ENCODE results near the gene CTBP1.

The CTBP1 gene

DNA sequence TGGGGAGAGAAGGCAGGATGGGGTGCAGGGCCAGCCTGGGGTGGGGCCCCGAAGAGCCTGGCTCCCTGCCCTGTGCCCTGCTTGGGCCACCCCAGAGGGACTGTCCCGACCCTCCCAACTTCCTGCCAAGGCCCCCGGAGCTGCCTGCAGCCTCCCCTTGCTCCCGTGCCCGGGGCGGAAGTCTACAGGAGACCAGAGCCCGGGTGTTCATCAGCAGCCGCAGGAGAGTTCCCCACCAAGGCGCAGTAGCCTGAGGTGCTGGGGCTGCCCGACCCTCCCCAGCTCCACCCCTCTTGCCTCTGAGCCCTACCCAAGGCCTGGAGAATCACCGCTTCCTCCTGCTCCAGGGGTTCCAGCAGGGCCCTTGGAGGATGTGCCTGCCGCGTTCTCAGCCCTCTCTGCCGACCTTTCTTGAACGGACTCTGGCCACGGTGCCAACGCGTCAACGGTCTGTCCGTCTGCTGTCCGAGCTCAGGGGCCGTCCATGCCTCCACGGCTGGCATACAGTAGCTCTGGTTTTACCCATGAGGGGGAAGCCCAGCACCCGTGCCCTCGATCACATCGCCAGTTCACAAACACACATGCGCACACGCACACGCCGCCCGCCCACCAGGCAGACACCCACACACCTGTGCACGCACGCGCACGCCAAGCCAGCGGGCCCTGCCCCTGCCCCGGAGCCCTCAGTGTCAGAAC lies 40.5 kb downstream of the CTBP1 start:
- no peak for DNase-seq

DNA sequence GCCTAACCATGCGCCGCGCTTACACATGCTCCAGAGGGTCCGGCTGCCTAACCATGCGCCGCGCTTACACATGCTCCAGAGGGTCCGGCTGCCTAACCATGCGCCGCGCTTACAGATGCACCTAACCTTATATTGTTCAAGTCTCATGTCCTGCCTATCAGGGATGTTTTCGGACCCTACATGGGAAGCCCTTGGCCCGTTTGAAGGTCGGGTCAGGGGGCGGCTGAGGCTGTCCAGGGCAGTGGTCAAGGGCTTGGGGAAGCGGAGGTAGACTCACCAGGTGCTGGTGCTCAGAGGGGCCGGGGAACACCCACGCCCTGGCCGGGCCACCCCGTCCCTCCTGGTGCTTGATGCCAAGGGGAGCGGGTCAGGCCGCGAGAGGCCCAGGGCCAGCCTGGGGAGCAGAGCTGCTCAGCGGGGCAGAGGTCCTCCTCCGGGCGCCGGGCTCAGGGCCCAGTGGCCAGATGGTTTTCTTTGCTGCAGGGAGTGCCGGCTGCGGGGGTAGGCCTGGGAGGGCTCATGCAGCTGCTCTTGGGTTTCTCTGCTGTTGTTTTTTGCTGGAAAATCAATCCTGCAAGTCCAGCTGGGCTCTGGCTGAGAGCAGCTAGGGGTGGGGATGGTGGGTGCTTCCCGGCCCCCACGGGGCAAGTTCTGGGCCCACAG lies 41.2 kb downstream of the CTBP1 start:
- peak; percentile 89 for DNase-seq

DNA sequence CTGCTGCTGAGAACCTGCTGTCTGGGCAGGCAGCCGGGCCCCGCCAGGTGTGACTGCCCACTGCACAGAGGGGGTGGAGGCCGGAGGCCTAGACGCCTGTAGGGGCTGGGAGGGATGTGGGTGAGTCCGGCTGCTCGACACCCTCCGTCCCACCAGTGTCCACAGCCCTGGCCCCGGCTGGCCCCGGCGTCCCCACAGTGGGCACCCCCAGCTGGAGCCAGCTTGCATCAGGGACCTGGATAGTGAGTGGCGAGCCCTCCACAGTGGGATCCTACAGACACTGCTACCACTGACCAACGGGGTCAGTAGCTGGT lies 41.8 kb downstream of the CTBP1 start:
- DNase-seq, result peak; percentile 20

DNA sequence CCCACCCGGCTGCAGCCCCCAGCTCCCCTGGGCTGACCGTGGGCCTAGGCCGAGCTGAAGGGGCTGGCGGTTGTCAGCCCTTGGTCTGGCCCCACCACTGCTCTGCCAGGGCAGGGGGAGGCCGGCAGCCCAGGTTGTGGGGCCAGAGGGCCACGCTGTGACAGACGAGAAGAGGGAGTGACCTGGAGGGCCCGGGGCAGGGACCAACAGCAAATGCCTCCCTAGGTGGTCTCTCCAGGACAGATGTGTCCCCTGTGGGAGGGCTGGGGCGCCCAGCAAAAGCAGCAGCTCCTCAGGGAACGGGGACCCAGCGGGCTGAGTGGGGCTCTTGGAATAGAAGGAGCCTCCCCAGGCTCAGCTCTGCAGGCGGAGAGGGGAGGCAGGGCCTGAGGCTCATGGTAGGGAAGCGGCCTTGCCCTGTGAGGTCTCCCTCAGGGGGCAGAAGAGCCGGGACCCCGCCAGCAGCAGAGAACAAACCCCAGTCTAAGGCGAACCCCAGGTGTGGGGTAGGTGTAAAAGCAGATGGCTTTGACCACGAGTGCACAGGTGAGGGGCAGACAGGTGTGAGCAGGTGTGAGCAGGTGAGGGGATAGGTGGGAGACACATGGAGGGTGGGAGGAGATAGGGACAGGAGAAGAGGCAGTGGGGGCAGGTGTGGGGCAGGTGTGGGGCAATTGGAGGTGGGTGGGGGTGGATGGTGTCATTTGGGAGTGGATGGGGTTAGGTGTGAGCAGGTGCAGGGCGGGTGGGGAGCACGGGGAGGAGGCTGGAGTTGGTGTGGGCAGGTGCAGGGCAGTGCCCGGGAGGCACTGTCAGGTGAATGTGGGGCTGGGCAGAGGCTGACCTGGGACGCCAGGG lies 42.4 kb downstream of the CTBP1 start:
- peak; percentile 16 for DNase-seq

DNA sequence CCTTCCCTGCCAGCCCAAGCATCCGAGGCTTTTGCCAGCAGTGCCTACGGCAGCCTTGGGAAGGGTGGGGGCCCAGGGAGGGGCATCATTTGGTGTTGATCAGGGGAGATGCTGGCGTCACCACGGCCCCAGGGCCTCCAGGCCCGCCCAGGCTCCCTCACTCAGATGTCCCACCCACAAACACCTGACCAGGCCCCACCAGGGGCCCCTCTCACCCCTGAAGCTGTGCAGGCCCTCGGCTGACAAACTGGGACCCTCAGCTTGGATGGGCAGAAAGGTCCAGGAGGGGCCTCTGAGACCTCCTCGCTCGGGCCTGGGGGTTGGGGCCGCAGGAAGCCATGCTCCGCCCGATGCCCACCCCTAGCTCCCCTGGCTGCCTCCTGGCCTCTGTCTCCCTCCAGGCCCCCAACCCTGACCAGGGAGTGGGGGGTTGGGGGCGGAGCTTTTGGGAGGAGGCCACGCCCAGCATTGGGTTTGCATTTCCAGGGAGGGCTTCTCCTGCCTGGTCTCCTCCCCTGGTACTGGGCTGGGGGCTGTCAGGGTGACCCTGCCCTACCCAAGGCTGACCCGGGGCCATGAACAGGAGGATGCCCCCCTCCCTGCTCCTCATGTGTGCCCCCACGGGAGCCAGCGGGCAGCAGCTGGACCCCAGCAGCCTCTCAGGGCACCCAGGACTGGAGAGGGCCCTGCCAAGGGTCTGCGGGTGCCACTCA lies 43.2 kb downstream of the CTBP1 start:
- peak; percentile 20 for DNase-seq

DNA sequence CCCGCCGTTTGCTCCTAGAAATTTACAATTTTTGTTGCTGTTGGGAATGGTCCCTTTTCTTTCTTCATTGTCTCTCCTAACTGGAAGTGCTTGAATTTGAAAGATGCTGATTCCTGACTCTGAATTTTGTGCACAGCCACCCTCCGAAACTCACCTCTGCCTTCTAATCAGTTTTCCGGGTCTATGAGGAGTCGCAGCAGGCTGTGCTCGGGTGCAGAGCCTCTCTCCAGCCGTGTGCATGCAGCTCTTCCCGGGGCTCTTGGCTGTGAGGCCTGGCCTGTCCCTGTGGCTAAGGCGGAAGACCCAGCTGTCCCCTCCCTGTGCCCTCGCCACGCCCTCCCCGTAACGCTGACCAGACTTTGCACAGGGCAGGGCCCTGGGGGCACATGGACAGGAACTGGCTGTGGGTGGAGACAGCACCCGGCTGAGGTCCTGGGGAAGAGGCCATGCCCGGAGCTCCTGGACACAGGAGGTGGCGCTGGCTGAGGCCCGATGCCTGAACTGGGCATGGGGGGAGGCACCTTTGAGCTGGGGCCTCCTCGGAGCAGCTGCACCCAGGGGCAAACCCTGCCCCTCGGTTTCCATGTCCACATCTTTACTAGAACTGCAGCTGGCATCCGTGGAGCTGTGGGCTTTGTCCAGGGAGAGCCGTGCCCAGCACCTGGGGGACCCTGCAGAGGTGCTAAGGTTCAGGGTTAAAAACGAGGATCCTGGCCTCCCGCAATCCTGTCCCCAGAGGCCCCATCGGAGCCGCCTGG lies 43.9 kb downstream of the CTBP1 start:
- peak; percentile 24 for DNase-seq

DNA sequence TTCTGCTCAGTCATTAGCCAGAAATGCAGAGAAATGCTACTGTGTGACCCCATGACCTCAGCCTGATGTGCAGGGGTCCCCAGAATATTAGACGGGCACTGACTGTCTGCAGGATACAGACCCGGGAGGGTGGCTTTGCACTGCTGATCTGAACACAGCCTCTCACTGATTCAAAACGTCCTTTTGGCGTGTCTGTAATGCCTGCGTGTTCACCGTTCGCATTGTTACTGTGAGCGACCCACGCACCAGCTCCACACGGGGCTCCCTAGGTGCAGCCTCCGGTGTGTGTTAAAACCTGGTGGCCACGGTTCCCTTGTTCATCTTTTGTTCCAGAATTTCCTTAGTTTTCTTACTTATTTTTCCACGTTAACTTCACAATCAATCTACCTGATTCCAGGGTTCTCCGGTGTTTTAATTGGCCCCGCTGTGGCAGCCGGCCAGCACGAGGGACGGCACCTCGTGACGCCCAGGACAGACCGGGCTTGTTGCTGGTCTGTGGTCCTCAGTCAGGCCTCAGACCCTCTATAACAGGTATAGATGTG lies 44.6 kb downstream of the CTBP1 start:
- no peak for DNase-seq

DNA sequence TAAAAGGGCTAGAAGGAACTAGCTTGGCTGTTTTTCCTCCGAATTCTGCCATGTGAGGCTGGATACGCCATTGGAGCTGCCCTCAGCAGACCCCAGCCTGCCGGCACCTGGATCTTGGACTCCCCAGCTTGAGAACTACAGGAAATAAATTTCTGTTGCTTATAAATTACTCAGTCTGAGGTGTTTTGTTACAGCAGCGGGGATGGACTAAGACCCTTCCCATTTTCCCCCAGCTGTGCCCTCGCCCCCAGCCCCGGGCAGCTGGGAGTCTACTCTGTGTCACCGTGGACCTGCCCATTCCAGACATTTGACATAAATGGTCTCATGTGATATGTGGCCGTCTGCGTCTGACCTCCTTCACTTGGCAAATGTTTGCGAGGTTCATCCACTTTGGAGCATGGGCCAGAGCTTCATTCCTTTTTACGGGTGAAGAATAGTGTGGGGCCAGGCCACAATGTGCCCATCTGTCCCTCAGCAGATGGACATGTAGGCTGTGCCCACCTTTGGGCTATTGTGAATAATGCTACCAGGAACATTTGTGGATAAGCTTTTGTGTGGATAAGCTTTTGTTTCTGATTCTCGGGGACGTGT lies 45.8 kb downstream of the CTBP1 start:
- no peak for DNase-seq

DNA sequence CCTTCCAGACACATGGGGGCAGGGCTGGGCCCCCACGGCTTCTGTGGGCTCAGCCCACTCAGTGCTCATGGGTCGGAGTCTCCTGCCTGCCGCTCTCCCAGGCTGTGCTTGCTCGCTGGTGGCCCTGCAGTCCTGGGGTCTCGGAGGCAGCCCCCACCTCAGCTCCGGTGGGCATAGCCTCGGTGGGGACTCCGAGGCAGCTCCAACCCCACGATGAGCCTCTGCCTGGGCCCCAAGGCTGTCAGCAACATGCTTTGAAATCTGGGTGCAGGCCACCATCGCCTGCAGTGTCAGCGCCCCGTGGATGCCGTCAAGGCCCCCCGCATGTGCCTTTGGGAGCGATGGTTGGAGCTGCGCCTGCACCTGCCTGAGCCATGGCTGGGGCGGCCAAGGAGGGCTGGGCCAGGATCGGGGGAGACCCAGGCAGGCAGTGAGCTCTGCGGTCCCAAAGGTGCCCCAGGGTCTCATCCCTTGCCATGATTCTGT lies 46.4 kb downstream of the CTBP1 start:
- no peak for DNase-seq

DNA sequence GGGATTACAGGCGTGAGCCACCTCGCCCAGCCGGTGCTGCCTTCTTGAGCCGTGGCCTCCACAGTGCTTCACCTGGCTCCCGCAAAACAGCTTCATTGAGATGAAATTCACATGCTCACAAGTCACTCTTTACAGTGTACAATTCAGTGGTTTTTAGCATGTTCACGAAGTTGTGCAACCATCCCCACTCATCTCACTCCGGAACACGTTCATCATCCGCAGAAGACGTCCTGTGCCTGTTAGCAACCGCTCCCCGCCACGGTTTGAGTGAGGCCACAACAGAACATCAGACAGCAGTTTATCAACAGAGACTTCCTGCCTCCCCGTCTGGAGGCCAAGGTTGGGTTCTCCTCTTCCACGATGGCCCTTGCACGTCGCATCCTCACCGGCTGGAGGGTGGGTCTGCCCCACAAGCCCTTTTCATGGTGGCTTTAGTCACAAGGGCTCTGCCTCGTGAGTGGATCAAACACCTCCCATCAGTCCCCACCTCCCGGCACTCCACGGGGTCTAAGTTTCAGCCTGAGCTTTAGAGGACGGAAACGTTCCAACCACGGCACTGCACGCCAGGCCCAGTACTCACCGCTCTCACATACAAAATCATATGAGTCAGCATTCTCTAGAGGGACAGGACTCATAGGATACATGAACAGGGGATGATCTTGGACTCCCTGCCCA lies 46.9 kb downstream of the CTBP1 start:
- DNase-seq, result peak; percentile 24

DNA sequence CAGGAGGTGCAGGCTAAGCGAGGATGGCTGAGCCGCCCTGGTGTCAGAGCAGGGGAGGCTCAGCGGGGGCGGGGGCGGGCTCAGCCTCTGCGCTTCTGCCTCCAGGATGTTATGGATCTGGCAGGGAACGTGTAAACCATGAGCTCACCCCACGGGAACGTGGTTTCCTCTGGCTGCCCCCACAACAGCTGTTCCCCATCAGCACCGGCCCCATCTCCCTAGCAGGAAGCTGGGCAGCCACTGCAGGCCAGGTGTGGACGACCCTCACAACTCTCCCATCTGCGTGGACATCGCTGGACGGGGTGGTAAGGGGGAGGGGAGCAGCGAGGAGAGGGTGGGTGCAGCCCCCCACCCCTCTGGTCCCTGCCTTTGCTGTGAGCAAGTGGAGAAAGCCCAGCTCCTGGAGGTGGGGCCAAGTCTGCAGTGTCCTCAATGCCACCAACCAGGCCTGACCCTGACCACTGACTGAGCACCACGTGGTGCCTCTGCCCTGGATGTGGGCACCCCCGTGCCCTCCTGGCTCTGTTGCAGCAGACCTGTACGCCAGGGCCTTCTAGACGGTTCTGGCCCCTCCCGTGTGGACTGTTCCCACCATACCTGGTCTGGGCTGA lies 48.4 kb downstream of the CTBP1 start:
- peak; percentile 91 for DNase-seq

DNA sequence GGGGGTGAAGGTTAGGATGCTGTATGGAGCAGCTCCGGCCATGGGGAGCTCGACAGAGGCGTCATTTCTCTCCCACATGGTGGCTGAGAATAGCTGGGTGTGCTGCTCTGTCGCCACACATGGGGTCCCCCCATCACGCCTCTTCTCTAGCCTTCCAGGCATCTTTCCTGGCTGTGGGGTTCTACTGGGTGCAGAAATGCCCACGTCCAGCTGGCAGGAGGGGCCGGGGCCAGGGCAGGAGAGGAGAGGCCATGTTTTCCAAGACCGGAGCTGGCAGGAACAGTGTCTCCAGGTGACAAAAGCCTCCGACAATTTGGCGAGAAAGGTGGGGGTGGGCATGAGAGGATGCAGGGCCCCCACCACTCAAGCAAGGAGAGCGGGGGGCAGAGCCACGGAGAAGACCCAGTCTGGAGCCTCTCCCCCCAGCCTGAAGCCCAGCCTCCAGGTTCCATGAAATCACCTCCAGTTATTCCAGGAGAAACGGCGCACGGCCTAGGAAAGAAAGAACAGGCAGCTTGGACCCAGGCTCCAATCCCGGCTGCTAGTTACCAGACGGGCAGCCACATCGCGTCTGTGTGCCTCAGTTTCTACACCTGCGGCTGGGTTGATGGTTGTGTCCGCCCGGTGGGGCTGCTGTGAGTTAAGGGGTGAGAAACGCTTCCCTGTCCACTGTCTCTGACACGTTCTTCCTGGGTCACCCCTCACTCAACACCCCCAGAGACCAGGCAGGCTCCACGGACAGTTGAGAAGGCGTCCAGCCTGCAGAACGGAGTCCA lies 49.2 kb downstream of the CTBP1 start:
- no peak for DNase-seq

DNA sequence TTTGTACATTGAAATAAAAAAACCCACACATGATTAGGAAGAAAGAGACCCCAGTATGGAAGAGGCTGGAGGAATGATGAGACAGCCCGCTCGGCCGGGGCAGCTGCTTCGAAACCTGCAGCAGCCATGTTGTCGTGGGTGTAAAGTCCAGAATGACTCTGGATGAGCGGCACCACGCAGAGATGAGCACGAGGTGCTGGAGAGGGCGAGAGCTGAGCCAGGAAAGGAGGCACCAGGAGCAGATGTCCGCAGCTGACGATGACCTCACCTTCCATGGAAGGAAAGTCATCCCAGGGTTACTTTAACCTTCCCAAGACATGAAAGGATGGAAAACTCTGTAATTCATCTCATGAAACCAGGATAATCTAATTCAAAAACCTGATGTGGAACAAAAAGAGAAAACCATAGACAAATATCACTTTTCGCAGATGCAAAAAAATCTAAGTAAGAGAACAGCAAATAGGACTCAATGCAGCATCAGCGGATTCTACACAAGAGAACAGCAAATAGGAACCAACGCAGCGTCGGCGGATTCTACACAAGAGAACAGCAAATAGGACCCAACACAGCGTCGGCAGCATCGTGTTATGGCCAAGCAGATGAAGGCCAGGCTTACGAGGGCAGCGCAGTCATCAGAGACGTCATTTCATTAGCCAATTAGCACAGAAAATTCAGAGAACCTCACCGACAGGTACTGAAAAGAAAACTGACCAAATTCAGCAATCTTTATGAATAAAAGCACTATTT lies 50.7 kb downstream of the CTBP1 start:
- peak; percentile 77 for DNase-seq

DNA sequence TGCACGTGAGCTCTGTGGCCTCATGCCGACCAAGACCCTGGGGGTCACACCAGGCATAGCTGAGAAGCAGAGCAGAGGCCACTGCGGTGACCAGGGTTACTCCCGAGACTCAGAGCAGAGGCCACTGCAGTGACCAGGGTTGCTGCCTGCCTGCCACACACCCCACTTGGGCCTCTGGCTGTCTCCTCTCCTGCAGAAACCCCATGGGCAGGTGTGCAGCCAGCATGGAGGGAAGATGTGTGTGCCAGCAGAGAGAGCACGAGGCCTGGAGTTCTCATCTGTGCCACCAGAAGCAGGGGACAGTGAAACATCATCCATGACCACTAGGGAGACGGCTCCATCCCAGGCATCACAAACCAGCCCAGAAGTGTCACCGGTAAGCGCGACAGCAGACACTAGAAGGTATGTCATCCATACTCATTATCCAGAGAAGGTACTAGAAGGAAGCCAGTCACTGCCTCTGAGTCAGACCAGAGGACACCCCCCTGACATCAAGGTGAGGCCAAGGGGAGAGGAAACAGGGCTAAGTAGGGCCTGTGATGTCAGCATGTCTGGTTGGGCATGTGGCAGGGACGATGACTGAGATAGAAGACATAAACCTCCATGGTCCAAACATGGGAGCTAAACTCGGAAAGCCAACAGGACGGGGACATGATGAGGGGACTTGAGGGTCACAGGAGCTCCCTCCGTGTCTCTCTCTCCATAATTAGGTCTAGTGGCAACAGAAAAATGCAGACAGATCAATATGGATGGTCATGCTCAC lies 52.3 kb downstream of the CTBP1 start:
- DNase-seq, result no peak

DNA sequence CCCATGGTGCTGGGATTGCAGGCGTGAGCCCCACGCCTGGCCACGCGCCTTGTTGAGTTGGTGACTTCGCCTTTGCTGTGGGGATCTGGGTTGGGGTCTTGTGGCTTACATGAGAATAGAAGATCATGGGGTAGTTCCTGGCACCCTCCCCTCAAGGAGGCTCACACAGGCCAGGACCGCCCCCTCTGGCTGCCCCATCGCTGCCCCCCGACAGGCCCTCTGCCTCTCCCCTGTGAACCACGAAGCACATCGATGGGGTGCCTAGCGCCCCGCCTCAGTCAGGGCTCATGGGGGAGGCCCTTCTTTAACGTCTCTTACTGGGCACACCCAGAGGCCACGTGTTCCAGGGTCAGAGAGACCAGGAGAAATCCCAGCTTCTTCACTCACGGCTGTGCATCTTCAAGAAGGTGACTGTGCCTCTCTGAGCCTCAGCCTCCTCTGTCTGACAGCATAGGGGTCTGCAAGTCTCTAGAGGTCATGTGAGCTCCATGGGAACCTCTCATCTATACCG lies 53.0 kb downstream of the CTBP1 start:
- no peak for DNase-seq

DNA sequence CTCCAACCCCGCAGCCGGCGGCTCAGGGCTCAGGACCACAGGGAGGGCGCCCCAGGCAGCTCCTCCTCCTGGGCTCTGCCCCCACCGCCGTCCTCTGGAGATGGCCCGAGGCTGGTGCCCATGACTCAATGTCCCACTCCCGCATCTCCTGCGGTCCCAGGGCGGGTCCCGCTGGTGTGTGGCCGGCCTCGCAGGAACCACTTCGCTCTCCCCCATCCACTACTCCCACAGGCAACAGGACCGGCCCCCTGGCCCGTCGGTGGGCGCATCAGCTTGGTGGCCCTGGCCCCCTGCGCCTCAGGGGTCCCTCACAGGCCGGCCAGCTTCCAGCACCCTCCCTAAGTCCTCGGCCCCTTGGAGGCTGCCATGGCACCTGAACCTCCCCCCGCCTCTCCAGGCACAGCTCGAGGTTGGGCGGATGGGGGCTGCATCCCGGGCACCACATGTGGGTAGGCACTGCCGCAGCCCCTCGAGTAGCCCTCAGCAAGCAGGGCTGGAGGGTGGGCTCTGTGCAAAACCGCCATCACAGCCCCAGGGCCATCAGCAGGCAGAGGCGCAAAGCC lies 53.7 kb downstream of the CTBP1 start:
- no peak for DNase-seq

All from right hindlimb (tissue), 1 donor.